K562 (cell line): ENCODE data around the gene UNC5C. TPM values are rescaled to one million over a fixed set of nuclear protein-coding genes. Genes with fewer than 3 reads are reported as not detected.

Experiments used
- ATAC-seq: fragments of 200-7000 bp; cut with Tn5 transposase; 3 replicates; pipeline ENCODE4 v1.9.1; 2020; ENCODE audit warnings: moderate library complexity
- BruUV-seq: library from RNA; stranded (reverse); fragments of 400-500 nt; replicated peaks from 2 replicates; lab custom pipeline; 2021; lab: Mats Ljungman, UMichigan
- CTCF ChIA-PET: fragments of 300-600 bp; formaldehyde crosslinking; extraction: SDS; loops from one replicate; lab custom pipeline; 2021; ENCODE audit warnings: low intra/inter-chr PET ratio; lab: Yijun Ruan, JAX
- POLR2A ChIA-PET: fragments of 300-600, 350-650 bp; sonication (Branson Sonifier 250); formaldehyde crosslinking; extraction: SDS; loops from one replicate; lab custom pipeline; 2021; ENCODE audit warnings: antibody characterized with exemption, inconsistent platforms; lab: Yijun Ruan, JAX
- DNase-seq, 4 experiments: peaks; one replicate each; pipeline versions ENCODE4 v3.0.0 to v3.0.0-alpha.2; 2011 to 2018; ENCODE audit warnings: low spot score in 3 of 4, mixed read lengths in 3 of 4; ENCODE audit errors: extremely low read depth in 1 of 4
- FAIRE-seq: peaks from 2 replicates; lab custom pipeline; 2011; peaks lifted over from hg19 to GRCh38; lab: Jason Lieb, UNC
- H2AFZ ChIP-seq: 2 replicates; pipeline ENCODE4 v1.6.0; 2011; ENCODE audit warnings: low read depth, low read length, control low read depth, inconsistent platforms
- H3K27ac ChIP-seq: fragments of 200-600 bp; 3 replicates; pipeline ENCODE4 v1.8.0; 2011; ENCODE audit warnings: low read depth, mild to moderate bottlenecking, control low read depth, inconsistent platforms, low read length, moderate library complexity, mixed read lengths; ENCODE audit errors: extremely low read depth
- H3K27me3 ChIP-seq, 2 experiments: fragments of 300-600 bp in 1 of 2; 2 replicates in 1 of 2; 3 replicates in 1 of 2; pipeline versions ENCODE4 v1.6.0 to v1.8.0; 2011; ENCODE audit warnings: inconsistent platforms in 2 of 2, low read length in 2 of 2, mild to moderate bottlenecking in 1 of 2, mixed read lengths in 1 of 2, moderate library complexity in 1 of 2; ENCODE audit not compliant: control insufficient read depth in 2 of 2, insufficient read depth in 2 of 2
- H3K36me3 ChIP-seq: fragments of 300-600 bp; 3 replicates; pipeline ENCODE4 v1.8.0; 2011; ENCODE audit warnings: mild to moderate bottlenecking, low read length, inconsistent platforms; ENCODE audit not compliant: control insufficient read depth, insufficient read depth
- H3K4me1 ChIP-seq, 2 experiments: fragments of 200-600 bp in 1 of 2; replicated peaks in 1 of 2; 2 replicates in 1 of 2; 3 replicates in 1 of 2; pipeline versions ENCODE4 v1.5.1 to v1.8.0; 2011; ENCODE audit warnings: inconsistent platforms in 2 of 2, low read length in 2 of 2, mild to moderate bottlenecking in 1 of 2, mixed read lengths in 1 of 2, moderate library complexity in 1 of 2; ENCODE audit not compliant: control insufficient read depth in 2 of 2, insufficient read depth in 2 of 2
- H3K4me2 ChIP-seq: 2 replicates; pipeline ENCODE4 v1.6.1; 2011; ENCODE audit warnings: low read length, control low read depth, inconsistent platforms, mixed read lengths; ENCODE audit not compliant: insufficient read depth
- H3K4me3 ChIP-seq: fragments of 200-600 bp; sonication (generic), shearing (Covaris generic); 2 replicates; pipeline ENCODE4 v1.5.1; 2016; ENCODE audit warnings: control low read depth, inconsistent platforms
- H3K79me2 ChIP-seq: fragments of 200-600 bp; 3 replicates; pipeline ENCODE4 v1.8.0; 2011; ENCODE audit warnings: low read length, inconsistent platforms; ENCODE audit not compliant: control insufficient read depth, insufficient read depth
- H3K9ac ChIP-seq, 2 experiments: 2 replicates each; pipeline versions ENCODE4 v1.6.0 to v1.6.1; 2011; ENCODE audit warnings: low read depth in 2 of 2, low read length in 2 of 2, control low read depth in 1 of 2, inconsistent platforms in 1 of 2, mild to moderate bottlenecking in 1 of 2, mixed read lengths in 1 of 2; ENCODE audit not compliant: insufficient read depth in 1 of 2
- H3K9me1 ChIP-seq: one replicate; pipeline ENCODE4 v1.6.0; 2011; ENCODE audit warnings: inconsistent platforms, mild to moderate bottlenecking, low read length, moderate library complexity; ENCODE audit not compliant: control insufficient read depth, insufficient read depth
- H3K9me3 ChIP-seq: replicated peaks from 2 replicates; pipeline ENCODE4 v1.5.1; 2011; ENCODE audit warnings: low read depth, low read length, inconsistent platforms; ENCODE audit not compliant: control insufficient read depth, insufficient read depth
- H4K20me1 ChIP-seq: replicated peaks from 2 replicates; pipeline ENCODE4 v1.6.1; 2011; ENCODE audit warnings: low read length, inconsistent platforms, mixed read lengths; ENCODE audit not compliant: control insufficient read depth, insufficient read depth
- ATF7 ChIP-seq: fragments of 450-650 bp; IDR thresholded peaks from 2 replicates; pipeline ENCODE4 v1.7.1; 2014; ENCODE audit warnings: mild to moderate bottlenecking, moderate library complexity
- CBX5 ChIP-seq: IDR thresholded peaks from 2 replicates; pipeline ENCODE4 v1.6.1; 2014; ENCODE audit warnings: low read depth, borderline replicate concordance
- CEBPG ChIP-seq, 3 experiments: fragments of 200-800 bp in 1 of 3; sonication (Bioruptor generic) in 1 of 3; sonication (generic) in 1 of 3; formaldehyde crosslinking in 1 of 3; IDR thresholded peaks in 2 of 3; conservative IDR thresholded peaks in 1 of 3; 2 replicates each; pipeline versions ENCODE4 v1.6.1 to v1.8.0; 2016 to 2022; ENCODE audit warnings: missing compliant biosample characterization in 2 of 3, missing genetic modification characterization in 2 of 3, mild to moderate bottlenecking in 1 of 3, missing genetic modification reagents in 1 of 3
- CTCFL ChIP-seq: IDR thresholded peaks from 2 replicates; pipeline ENCODE4 v1.6.1; 2011; ENCODE audit warnings: borderline replicate concordance, low read depth, mild to moderate bottlenecking, moderate library complexity, low read length; ENCODE audit not compliant: insufficient read depth, poor library complexity, severe bottlenecking
- ELF2 ChIP-seq: fragments of 250-450 bp; sonication (Bioruptor Pico); IDR thresholded peaks from 2 replicates; pipeline ENCODE4 v1.5.0; 2021; ENCODE audit warnings: mild to moderate bottlenecking
- EWSR1 ChIP-seq: fragments of 450-650 bp; IDR thresholded peaks from 2 replicates; pipeline ENCODE4 v1.6.1; 2018; ENCODE audit warnings: borderline replicate concordance, mild to moderate bottlenecking, low read depth, moderate library complexity; ENCODE audit not compliant: partially characterized antibody
- FOXK1 ChIP-seq: sonication (generic); formaldehyde crosslinking; IDR thresholded peaks from 2 replicates; pipeline ENCODE4 v1.8.0; 2022; ENCODE audit warnings: missing genetic modification reagents, mild to moderate bottlenecking, borderline replicate concordance
- GATAD2A ChIP-seq: fragments of 450-650 bp; IDR thresholded peaks from 2 replicates; pipeline ENCODE4 v1.6.1; 2017
- MXD1 ChIP-seq: fragments of 250-450 bp; sonication (Bioruptor Pico); IDR thresholded peaks from 2 replicates; pipeline ENCODE4 v1.8.0; 2021; ENCODE audit warnings: borderline replicate concordance, mild to moderate bottlenecking, moderate library complexity; ENCODE audit not compliant: poor library complexity, severe bottlenecking
- NFIX ChIP-seq: fragments of 250-450 bp; sonication (Bioruptor Pico); IDR thresholded peaks from 2 replicates; pipeline ENCODE4 v1.4.0; 2020; ENCODE audit warnings: low read depth, mild to moderate bottlenecking, moderate library complexity
- NFXL1 ChIP-seq: fragments of 450-650 bp; formaldehyde crosslinking; IDR thresholded peaks from 2 replicates; pipeline ENCODE4 v1.4.0; 2021; ENCODE audit warnings: mild to moderate bottlenecking
- RNF2 ChIP-seq: sonication (generic); IDR thresholded peaks from 2 replicates; pipeline ENCODE4 v1.6.1; 2016
- ZC3H8 ChIP-seq: fragments of 450-650 bp; IDR thresholded peaks from 2 replicates; pipeline ENCODE4 v1.6.1; 2017
- ZHX1 ChIP-seq: fragments of 150-350 bp; conservative IDR thresholded peaks from 2 replicates; pipeline ENCODE4 v1.6.1; 2014; ENCODE audit warnings: low read length
- ZNF239 ChIP-seq: fragments of 250-450 bp; sonication (Bioruptor Pico); IDR thresholded peaks from 2 replicates; pipeline ENCODE4 v1.4.0; 2020; ENCODE audit warnings: mild to moderate bottlenecking
- ZNF280B ChIP-seq: fragments of 250-450 bp; sonication (Bioruptor Pico); IDR thresholded peaks from 2 replicates; pipeline ENCODE4 v1.5.1; 2021; ENCODE audit warnings: mild to moderate bottlenecking
- in situ Hi-C: fragments of 300-500 bp; cut with MboI; formaldehyde crosslinking; loops from 4 replicates; pipeline ENCODE4 v1.15.0; 2018; ENCODE audit warnings: inconsistent platforms, mixed read lengths
- intact Hi-C: fragments of 100-400 bp; cut with micrococcal nuclease; formaldehyde crosslinking; loops from 2 replicates; pipeline ENCODE4 v1.14.2; 2022
- polyA plus RNA-seq, 8 experiments: library from polyadenylated mRNA; depleted of rRNA in 4 of 8; stranded (reverse) in 5 of 8; unstranded in 3 of 8; fragments of >200 nt; fragmentation: Nextera tagmentation in 2 of 8; fragmentation: Illumina TruSeq in 1 of 8; extraction: Ambion mirVana in 2 of 8; extraction: Trizol in 1 of 8; gene quantifications; 2 replicates each; pipeline versions ENCODE4 v1.2.1 to v1.2.3, GENCODE V29; 2011 to 2014; ENCODE audit warnings: inconsistent platforms in 1 of 8, missing spikeins in 1 of 8
- total RNA-seq, 7 experiments: library from RNA; depleted of rRNA in 6 of 7; stranded (reverse); fragments of >200 nt in 6 of 7; fragmentation: Illumina TruSeq in 2 of 7; extraction: Trizol in 2 of 7; gene quantifications; 2 replicates each; pipeline versions ENCODE4 v1.2.1 to v1.2.3, GENCODE V29; 2011 to 2021; ENCODE audit warnings: low replicate concordance in 1 of 7

Gene UNC5C
- total and polyA plus RNA-seq, 9 of the 15 experiments (the other 6 are each of a cell fraction or from before 2014, with no cell fraction given): under 0.01 to 0.10 (median 0.03) TPM; not detected in 1

GRCh38 chr4:95340191-95340590, 208.6 kb downstream of the UNC5C start:
- Histone ChIP-seq H2AFZ (no peak overlapping the region), H3K4me3 (no peak overlapping the region), H3K27me3 (no peaks in the 10 kb centered on the region), H3K79me2 (no peaks in the 10 kb centered on the region), H3K4me1 (no peaks in the 10 kb centered on the region), H4K20me1 (no peaks in the 10 kb centered on the region), H3K9me3 (no peaks in the 10 kb centered on the region), H3K9me1 (no peaks in the 10 kb centered on the region), H3K4me2 (no peak overlapping the region), H3K36me3 (no peaks in the 10 kb centered on the region), H3K27ac (no peak overlapping the region), H3K9ac (no peak overlapping the region)
- no TSS peak for BruUV-seq
- FAIRE-seq (no peak), DNase-seq (no peak), ATAC-seq (no peak)
- intact Hi-C loops: no loop called here
- in situ Hi-C loops: no loop called here
- CTCF ChIA-PET: no interaction called here
- POLR2A ChIA-PET: no interaction called here
- TF ChIP-seq ZNF280B (CRISPR knock-in tag) (no peak), CTCFL (no peak), ZNF239 (no peak), ZC3H8 (no peak), MXD1 (CRISPR knock-in tag) (no peak), RNF2 (no peak), FOXK1 (CRISPR knock-in tag) (no peak), CBX5 (no peak), GATAD2A (no peak), CEBPG (CRISPR knock-in tag; IDR thresholded peaks at IDR 0.05) (no peak), CEBPG (tag; conservative IDR thresholded peaks at IDR 0.05 in 1 of 2, IDR thresholded peaks at IDR 0.05 in 1 of 2) (no peak), EWSR1 (no peak), NFXL1 (CRISPR knock-in tag) (no peak), NFIX (no peak), ELF2 (CRISPR knock-in tag) (no peak), ATF7 (no peak), ZHX1 (no peak)
